Left lung (tissue), 10 donors: ENCODE data around the gene GRIK1. TPM values are rescaled to one million over a fixed set of nuclear protein-coding genes. Genes with fewer than 3 reads are reported as not detected.

ENCODE experiments used
- ATAC-seq: fragments of 200-7000 bp; cut with Tn5 transposase; one replicate; pipeline ENCODE4 v1.9.1; 2020; ENCODE audit warnings: moderate library complexity
- DNase-seq, 4 donors: peaks; one replicate each; pipeline ENCODE4 v3.0.0-alpha.2; 2013 to 2020
- H3K27ac ChIP-seq, 2 donors: fragments of 200-600 bp; sonication (generic) in 1 of 2; one replicate each; pipeline versions ENCODE4 v1.5.0 to v1.8.0; 2020 to 2021
- H3K27me3 ChIP-seq, 2 donors: fragments of 200-600 bp; sonication (generic) in 1 of 2; one replicate each; pipeline versions ENCODE4 v1.5.0 to v1.8.0; 2020 to 2021
- H3K36me3 ChIP-seq, 2 donors: fragments of 200-600 bp; sonication (generic) in 1 of 2; one replicate each; pipeline versions ENCODE4 v1.5.0 to v1.8.0; 2020 to 2021
- H3K4me1 ChIP-seq, 2 donors: fragments of 200-600 bp; one replicate each; pipeline ENCODE4 v1.8.0; 2021
- H3K4me3 ChIP-seq, 2 donors: fragments of 200-600 bp; sonication (generic) in 1 of 2; one replicate each; pipeline versions ENCODE4 v1.5.0 to v1.8.0; 2020 to 2021; ENCODE audit warnings: mild to moderate bottlenecking in 1 of 2
- H3K9me3 ChIP-seq, 2 donors: fragments of 200-600 bp; sonication (generic) in 1 of 2; one replicate each; pipeline versions ENCODE4 v1.5.0 to v1.8.0; 2020 to 2021
- CTCF ChIP-seq, 2 donors: fragments of 200-600 bp; sonication (generic) in 1 of 2; IDR thresholded peaks; one replicate each; pipeline versions ENCODE4 v1.5.0 to v1.8.0; 2021; ENCODE audit warnings: antibody characterized with exemption in 2 of 2
- intact Hi-C, 2 donors: fragments of 100-400 bp; cut with DNase I; formaldehyde crosslinking; loops; one replicate each; pipeline versions ENCODE4 v1.11.2 to v1.14.2; 2022
- polyA plus RNA-seq, 6 donors: library from polyadenylated mRNA; unstranded; fragments of 120-200 nt; gene quantifications; one replicate each; pipeline ENCODE4 v1.2.1, GENCODE V29; 2013; ENCODE audit not compliant: insufficient read length in 6 of 6
- total RNA-seq, 2 donors: library from RNA; stranded (reverse); fragmentation: NEBNext Ultra II Directional; extraction: Animal tissue kit (Norgen Biotek cat#: 25700); gene quantifications; one replicate each; pipeline ENCODE4 v1.2.1, GENCODE V29; 2021
- donor health status: DM: no; HTN: yes; CAD: no.
- donor health status: DM: no; HTN: no; CAD: no.

The GRIK1 gene
- total and polyA plus RNA-seq, 8 donors, result 0.38 to 1.5 (median 0.62) TPM; not detected in 2

- DNase-seq (no peak), ATAC-seq (no peak)
- H3K27ac ChIP-seq, result no peak overlapping the region
- TF ChIP-seq CTCF (IDR thresholded peaks at IDR 0.05), result no peak
- no peaks in the 10 kb centered on the region for H3K4me1 ChIP-seq
- intact Hi-C loops, result no loop called here
- H3K9me3 ChIP-seq, result no peaks in the 10 kb centered on the region
- no peaks in the 10 kb centered on the region for H3K27me3 ChIP-seq
- H3K4me3 ChIP-seq, result no peak overlapping the region
- no peaks in the 10 kb centered on the region for H3K36me3 ChIP-seq
Measured at GRCh38 chr21:29812947-29813346, 126.8 kb downstream of the GRIK1 start.

- H3K27ac ChIP-seq, result no peak overlapping the region
- no peaks in the 10 kb centered on the region for H3K36me3 ChIP-seq
- ATAC-seq (no peak), DNase-seq (no peak)
- H3K4me3 ChIP-seq, result no peak overlapping the region
- no peaks in the 10 kb centered on the region for H3K27me3 ChIP-seq
- no peaks in the 10 kb centered on the region for H3K4me1 ChIP-seq
- no peaks in the 10 kb centered on the region for H3K9me3 ChIP-seq
- no peak for TF ChIP-seq CTCF (IDR thresholded peaks at IDR 0.05)
- intact Hi-C loops, result no loop called here
Measured at GRCh38 chr21:29810871-29811270, 128.9 kb downstream of the GRIK1 start.

- H3K27ac ChIP-seq, result no peak overlapping the region
- H3K36me3 ChIP-seq, result no peaks in the 10 kb centered on the region
- H3K9me3 ChIP-seq, result no peaks in the 10 kb centered on the region
- no peak for DNase-seq
- H3K4me3 ChIP-seq, result no peak overlapping the region
- TF ChIP-seq CTCF (IDR thresholded peaks at IDR 0.05), result no peak
- intact Hi-C loops, result no loop called here
- H3K27me3 ChIP-seq, result no peaks in the 10 kb centered on the region
- H3K4me1 ChIP-seq, result no peaks in the 10 kb centered on the region
- ATAC-seq, result no peak
Measured at GRCh38 chr21:29808153-29808552, 131.6 kb downstream of the GRIK1 start.

GRCh38 chr21:29805105-29805504 is 134.7 kb downstream of the GRIK1 start:
- DNase-seq (no peak), ATAC-seq (no peak)
- H3K36me3 ChIP-seq, result no peaks in the 10 kb centered on the region
- no peaks in the 10 kb centered on the region for H3K4me1 ChIP-seq
- intact Hi-C loops, result no loop called here
- H3K27me3 ChIP-seq, result no peaks in the 10 kb centered on the region
- no peak overlapping the region for H3K27ac ChIP-seq
- H3K9me3 ChIP-seq, result no peaks in the 10 kb centered on the region
- no peak overlapping the region for H3K4me3 ChIP-seq
- no peak for TF ChIP-seq CTCF (IDR thresholded peaks at IDR 0.05)

- Histone ChIP-seq H3K36me3 (no peaks in the 10 kb centered on the region), H3K9me3 (no peaks in the 10 kb centered on the region), H3K4me3 (no peak overlapping the region), H3K27ac (no peak overlapping the region), H3K27me3 (no peaks in the 10 kb centered on the region), H3K4me1 (no peaks in the 10 kb centered on the region)
- DNase-seq (no peak), ATAC-seq (no peak)
- TF ChIP-seq CTCF (IDR thresholded peaks at IDR 0.05), result no peak
- intact Hi-C loops, result no loop called here
Measured at GRCh38 chr21:29803191-29803590, 136.6 kb downstream of the GRIK1 start.
